ENCODE results near the gene SMARCC1.

Gene SMARCC1

GRCh38 chr3:47804577-47804976 lies 22.9 kb upstream of the SMARCC1 start:
- DNase-seq, result no peak
- H3K4me3 ChIP-seq (ENCODE audit: low read depth, low read length), result no peak overlapping the region

GRCh38 chr3:47803480-47804025 lies 21.9 kb upstream of the SMARCC1 start:
- no peaks in the 10 kb centered on the region for H3K4me1 ChIP-seq
- H3K4me3 ChIP-seq (ENCODE audit: low read depth, low read length), result peak overlapping the region; percentile 78
- no peak for DNase-seq
- no peak for TF ChIP-seq CTCF (IDR thresholded peaks at IDR 0.05; ENCODE audit: low read depth, low read length)
- no peaks in the 10 kb centered on the region for H3K9me3 ChIP-seq
- no peaks in the 10 kb centered on the region for H3K36me3 ChIP-seq
- H3K27me3 ChIP-seq, result no peaks in the 10 kb centered on the region

More at GRCh38 chr3:47804577-47804976, 22.9 kb upstream of the SMARCC1 start:
- Histone ChIP-seq H3K27me3 (no peaks in the 10 kb centered on the region), H3K4me1 (no peaks in the 10 kb centered on the region), H3K9me3 (no peaks in the 10 kb centered on the region), H3K36me3 (no peaks in the 10 kb centered on the region)
- TF ChIP-seq CTCF (IDR thresholded peaks at IDR 0.05; ENCODE audit: low read depth, low read length), result no peak

- no peaks in the 10 kb centered on the region for H3K27me3 ChIP-seq
- DNase-seq, result peak; percentile 80
- TF ChIP-seq CTCF (IDR thresholded peaks at IDR 0.05; ENCODE audit: low read depth, low read length), result no peak
- H3K4me1 ChIP-seq, result no peaks in the 10 kb centered on the region
- peak within 1 kb of the TSS; percentile 78 for H3K4me3 ChIP-seq (ENCODE audit: low read depth, low read length)
- H3K36me3 ChIP-seq, result no peaks in the 10 kb centered on the region
- no peaks in the 10 kb centered on the region for H3K9me3 ChIP-seq
These were observed 21.2 kb upstream of the SMARCC1 start, which contains the start of gene DHX30 for GRCh38 chr3:47802734-47803479. DHX30 (plus strand) TSS chr3:47803138; CDS start chr3:47810684, 7,546 bp downstream.

GRCh38 chr3:47799733-47800132 lies 18.0 kb upstream of the SMARCC1 start:
- no peaks in the 10 kb centered on the region for H3K36me3 ChIP-seq
- no peaks in the 10 kb centered on the region for H3K27me3 ChIP-seq
- TF ChIP-seq CTCF (IDR thresholded peaks at IDR 0.05; ENCODE audit: low read depth, low read length), result 0 out of 2 replicates have a peak, but pooled peaks have one; percentile 32
- H3K9me3 ChIP-seq, result no peaks in the 10 kb centered on the region
- no peak for DNase-seq
- no peaks in the 10 kb centered on the region for H3K4me1 ChIP-seq
- no peak overlapping the region for H3K4me3 ChIP-seq (ENCODE audit: low read depth, low read length)

- TF ChIP-seq CTCF (IDR thresholded peaks at IDR 0.05; ENCODE audit: low read depth, low read length), result no peak
- H3K4me1 ChIP-seq, result no peaks in the 10 kb centered on the region
- no peaks in the 10 kb centered on the region for H3K36me3 ChIP-seq
- no peaks in the 10 kb centered on the region for H3K9me3 ChIP-seq
- DNase-seq, result no peak
- no peak overlapping the region for H3K4me3 ChIP-seq (ENCODE audit: low read depth, low read length)
- no peaks in the 10 kb centered on the region for H3K27me3 ChIP-seq
These were observed 12.9 kb upstream of the SMARCC1 start for GRCh38 chr3:47794544-47794943.

GRCh38 chr3:47792699-47793098 lies 11.0 kb upstream of the SMARCC1 start:
- Histone ChIP-seq H3K4me1 (no peaks in the 10 kb centered on the region), H3K4me3 (ENCODE audit: low read depth, low read length) (no peak overlapping the region), H3K36me3 (no peaks in the 10 kb centered on the region), H3K27me3 (no peaks in the 10 kb centered on the region), H3K9me3 (no peaks in the 10 kb centered on the region)
- TF ChIP-seq CTCF (IDR thresholded peaks at IDR 0.05; ENCODE audit: low read depth, low read length), result no peak
- DNase-seq, result no peak
